HG03432 (cell line): ENCODE data around the gene CBX4.

Source experiments
- ATAC-seq: cut with Tn5 transposase; IDR thresholded peaks from one replicate; pipeline ENCODE4 v1.9.1; 2021; ENCODE audit warnings: mild to moderate bottlenecking, moderate library complexity; ENCODE audit not compliant: unreplicated experiment

Gene CBX4

GRCh38 chr17:79791735-79792161, 47.5 kb downstream of the CBX4 start:
- no peak for ATAC-seq

- ATAC-seq = no peak
These were observed 48.2 kb downstream of the CBX4 start for GRCh38 chr17:79790805-79791734.

GRCh38 chr17:79789943-79790804, 49.1 kb downstream of the CBX4 start:
- ATAC-seq = no peak

GRCh38 chr17:79788989-79789942, 50.0 kb downstream of the CBX4 start:
- ATAC-seq = no peak

DNA sequence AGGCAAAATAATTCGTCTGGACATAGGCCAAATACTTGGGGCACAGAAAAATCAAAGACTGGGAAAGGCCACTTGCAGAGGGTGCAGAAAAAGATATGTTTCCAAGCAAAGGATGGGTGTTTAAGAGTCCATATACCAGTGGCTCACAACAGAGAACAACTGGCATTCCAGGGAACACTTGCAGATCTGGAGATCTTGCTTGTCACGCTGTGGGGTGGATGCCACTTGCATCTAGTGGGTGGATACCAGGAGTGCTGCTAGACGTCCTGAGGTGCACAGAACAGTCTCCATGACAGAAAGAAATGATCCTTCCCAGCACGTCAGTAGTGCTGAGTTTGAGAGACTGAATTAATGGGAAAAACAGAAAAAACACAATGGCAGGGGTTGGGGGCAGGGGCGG, 50.8 kb downstream of the CBX4 start:
- ATAC-seq = no peak

DNA sequence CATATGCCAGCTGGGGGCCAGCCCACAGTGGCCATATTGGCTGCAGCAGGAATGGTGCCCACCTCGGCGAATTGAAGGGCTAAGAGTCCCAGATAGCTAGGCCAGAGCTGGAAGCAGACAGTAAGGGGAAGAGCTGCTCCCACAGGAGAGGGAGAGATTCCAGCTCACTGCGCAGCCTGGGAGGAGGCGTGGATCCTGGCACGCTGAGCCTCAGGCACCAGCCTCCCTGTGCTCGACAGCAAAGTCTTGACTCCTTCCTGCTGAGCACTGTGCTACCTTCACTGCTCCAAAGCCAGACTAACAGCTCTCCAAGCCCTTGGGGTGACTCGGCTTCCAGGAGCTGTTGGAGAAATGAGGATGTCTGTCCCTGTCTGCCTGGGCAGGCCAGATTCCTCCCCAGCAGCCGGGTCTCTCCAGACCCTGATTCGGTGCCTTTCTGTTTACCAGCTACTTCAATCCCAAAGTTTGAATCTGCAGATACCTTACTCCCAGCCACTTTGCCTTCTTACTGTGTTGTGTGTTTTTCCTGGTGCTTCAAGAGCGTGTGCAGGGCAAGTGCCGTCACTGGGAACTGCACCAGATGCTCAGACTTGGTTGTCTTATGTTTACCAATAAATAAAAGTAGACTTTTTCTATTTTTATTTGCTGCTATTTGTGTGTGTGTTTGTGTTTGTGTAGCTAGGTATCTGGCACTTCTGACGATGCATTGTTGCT, 52.2 kb downstream of the CBX4 start:
- no peak for ATAC-seq

DNA sequence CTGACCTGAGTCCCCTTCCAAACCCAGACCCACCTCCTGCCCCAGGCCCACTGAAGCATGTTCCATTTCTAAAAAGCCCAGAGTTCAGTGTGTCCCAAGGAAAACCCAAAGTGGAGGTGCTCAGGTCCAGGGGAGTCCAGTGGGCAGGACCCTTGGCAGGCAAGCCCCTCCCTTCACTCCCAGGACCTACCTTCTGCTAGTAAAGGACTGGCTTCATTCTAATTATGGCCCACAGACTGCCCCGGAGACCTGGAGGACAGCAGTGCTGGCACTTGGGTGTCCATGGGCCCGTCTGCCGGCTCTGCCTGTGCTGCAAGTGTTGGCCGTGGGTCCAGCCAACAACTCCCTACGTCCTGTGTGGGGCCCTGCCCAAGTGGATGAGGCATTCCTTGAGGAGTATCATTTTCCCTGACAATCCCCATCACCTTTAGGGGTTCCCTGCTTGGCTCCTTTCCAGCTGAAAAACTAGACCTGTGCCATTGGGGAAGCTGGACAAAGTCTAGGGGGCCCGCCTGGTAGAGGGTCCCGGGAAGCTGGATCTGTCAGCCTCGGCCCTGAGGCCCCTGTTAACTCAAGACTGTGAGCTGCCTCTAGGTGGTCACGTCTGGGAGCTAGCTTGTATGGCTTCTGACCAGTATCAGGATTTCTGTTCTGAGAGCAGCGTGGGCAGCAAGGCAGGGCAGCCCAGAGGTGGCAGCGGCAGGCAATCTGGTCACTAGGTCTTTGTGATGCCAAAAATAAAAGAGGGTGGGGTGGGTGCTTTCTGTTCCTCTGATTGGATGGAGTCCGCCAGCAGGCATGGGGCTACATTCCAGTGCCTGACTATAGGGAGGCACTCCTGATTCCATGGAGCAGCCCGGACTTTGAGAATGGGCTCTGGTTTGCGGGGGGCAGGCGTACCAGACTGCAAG, 53.1 kb downstream of the CBX4 start:
- no peak for ATAC-seq

DNA sequence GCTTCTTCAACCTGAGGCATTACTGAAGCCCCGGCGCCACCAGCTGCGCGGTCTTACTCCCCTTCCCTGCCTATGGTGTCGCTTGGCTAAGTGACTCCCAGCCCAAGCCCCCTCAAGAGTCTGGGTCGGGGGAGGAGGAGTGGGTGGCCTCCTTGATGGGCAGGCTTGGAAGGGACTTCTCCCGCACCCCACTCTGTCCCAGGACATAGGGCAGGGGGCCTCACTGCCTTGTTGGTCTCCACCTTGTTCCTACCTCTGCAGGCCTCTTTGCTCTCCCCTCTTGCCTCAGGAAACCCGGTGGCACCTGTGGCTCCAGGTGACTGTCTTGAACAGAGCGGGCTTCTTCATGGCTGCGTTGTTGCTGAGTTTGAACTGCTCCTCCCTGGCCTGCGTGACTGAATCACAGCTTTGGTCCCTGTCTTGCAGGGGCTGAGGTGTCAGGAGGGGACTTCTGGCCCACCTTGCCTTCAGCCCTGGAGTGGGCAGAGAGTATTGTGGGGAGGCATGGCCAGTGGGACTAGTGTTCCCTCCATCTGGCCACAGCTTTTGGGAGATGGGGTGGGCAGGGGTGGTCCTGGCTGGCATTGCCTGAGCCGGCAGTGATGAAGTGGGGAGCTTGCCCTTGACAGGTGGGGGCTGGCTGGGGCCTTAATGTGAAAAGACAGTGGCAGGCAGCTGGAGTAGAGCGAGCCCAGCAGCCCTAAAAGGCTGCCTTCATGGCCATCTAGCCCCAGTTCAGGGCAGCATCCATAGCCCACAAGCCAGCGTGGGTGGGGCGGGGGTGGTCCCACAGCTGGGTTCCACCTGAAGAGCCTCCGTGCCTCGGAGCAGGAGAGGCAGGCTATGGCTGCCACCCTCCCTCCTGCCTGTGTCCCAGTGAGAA, 54.0 kb downstream of the CBX4 start:
- no peak for ATAC-seq

DNA sequence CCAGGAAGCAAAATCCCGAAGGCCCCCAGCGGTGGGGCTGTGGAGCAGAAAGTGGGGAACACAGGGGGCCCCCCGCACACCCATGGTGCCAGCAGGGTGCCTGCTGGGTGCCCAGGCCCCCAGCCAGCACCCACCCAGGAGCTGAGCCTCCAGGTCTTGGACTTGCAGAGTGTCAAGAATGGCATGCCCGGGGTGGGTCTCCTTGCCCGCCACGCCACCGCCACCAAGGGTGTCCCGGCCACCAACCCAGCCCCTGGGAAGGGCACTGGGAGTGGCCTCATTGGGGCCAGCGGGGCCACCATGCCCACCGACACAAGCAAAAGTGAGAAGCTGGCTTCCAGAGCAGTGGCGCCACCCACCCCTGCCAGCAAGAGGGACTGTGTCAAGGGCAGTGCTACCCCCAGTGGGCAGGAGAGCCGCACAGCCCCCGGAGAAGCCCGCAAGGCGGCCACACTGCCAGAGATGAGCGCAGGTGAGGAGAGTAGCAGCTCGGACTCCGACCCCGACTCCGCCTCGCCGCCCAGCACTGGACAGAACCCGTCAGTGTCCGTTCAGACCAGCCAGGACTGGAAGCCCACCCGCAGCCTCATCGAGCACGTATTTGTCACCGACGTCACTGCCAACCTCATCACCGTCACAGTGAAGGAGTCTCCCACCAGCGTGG, 54.8 kb downstream of the CBX4 start:
- no peak for ATAC-seq

GRCh38 chr17:79783891-79784290, 55.3 kb downstream of the CBX4 start:
- no peak for ATAC-seq
